Suprapubic skin (tissue), 4 donors: ENCODE results near the gene SSR4. TPM values are rescaled to one million over a fixed set of nuclear protein-coding genes. Genes with fewer than 3 reads are reported as not detected.

Experiments used
- DNase-seq, 2 donors: peaks; one replicate each; pipeline ENCODE4 v3.0.0-alpha.2; 2019; ENCODE audit warnings: low spot score in 2 of 2
- H3K27ac ChIP-seq: fragments of 200-600 bp; sonication (generic); one replicate; pipeline ENCODE4 v1.5.1; 2019
- H3K27me3 ChIP-seq: fragments of 200-600 bp; sonication (generic); one replicate; pipeline ENCODE4 v1.5.1; 2019
- H3K36me3 ChIP-seq: fragments of 200-600 bp; sonication (generic); one replicate; pipeline ENCODE4 v1.5.1; 2019
- H3K4me1 ChIP-seq: fragments of 200-600 bp; sonication (generic); one replicate; pipeline ENCODE4 v1.5.1; 2019
- H3K4me3 ChIP-seq: fragments of 200-600 bp; sonication (generic); one replicate; pipeline ENCODE4 v1.5.1; 2019; ENCODE audit warnings: mild to moderate bottlenecking
- H3K9me3 ChIP-seq: fragments of 200-600 bp; sonication (generic); one replicate; pipeline ENCODE4 v1.5.1; 2019
- CTCF ChIP-seq, 2 donors: fragments of 200-600 bp in 1 of 2; fragments of 450-650 bp in 1 of 2; sonication (generic) in 1 of 2; IDR thresholded peaks; one replicate each; pipeline ENCODE4 v1.5.1; 2016 to 2019; ENCODE audit warnings: antibody characterized with exemption in 2 of 2, mild to moderate bottlenecking in 1 of 2, moderate library complexity in 1 of 2
- EP300 ChIP-seq: sonication (generic); formaldehyde crosslinking; IDR thresholded peaks from one replicate; pipeline ENCODE4 v1.6.1; 2017; ENCODE audit warnings: antibody characterized with exemption
- POLR2A ChIP-seq, 2 donors: fragments of 450-650 bp; IDR thresholded peaks; one replicate each; pipeline ENCODE4 v1.6.1; 2017; ENCODE audit warnings: antibody characterized with exemption in 2 of 2, mild to moderate bottlenecking in 2 of 2, moderate library complexity in 2 of 2
- POLR2AphosphoS5 ChIP-seq, 3 donors: sonication (generic); formaldehyde crosslinking; IDR thresholded peaks; one replicate each; pipeline ENCODE4 v1.6.1; 2017; ENCODE audit warnings: antibody characterized with exemption in 3 of 3
- WGBS: methylation state at CpG from one replicate; pipeline ENCODE4 v1.1.5; 2018; 5-methylcytosine and 5-hydroxymethylcytosine counted together
- total RNA-seq, 4 donors: library from RNA; depleted of rRNA; stranded (reverse); fragments of >200 nt; gene quantifications; one replicate each; pipeline ENCODE4 v1.1.0, GENCODE V29; 2016

SSR4 gene
- total RNA-seq, 4 donors from 2014 or later: 86.7 to 200 (median 150) TPM

GRCh38 chrX:153755136-153755535 lies 39.3 kb upstream of the SSR4 start:
- Histone ChIP-seq H3K27ac (no peak overlapping the region), H3K9me3 (no peaks in the 10 kb centered on the region), H3K4me3 (no peak overlapping the region), H3K4me1 (no peaks in the 10 kb centered on the region), H3K36me3 (no peaks in the 10 kb centered on the region), H3K27me3 (no peaks in the 10 kb centered on the region)
- peak in 1 of 2 donors; percentile 14 for DNase-seq
- WGBS: 86% methylated on average over 1 of the region's 1 CpG
- no peak for TF ChIP-seq POLR2AphosphoS5 (IDR thresholded peaks at IDR 0.05)
- TF ChIP-seq EP300: no peak
- TF ChIP-seq CTCF (IDR thresholded peaks at IDR 0.05): no peak
- no peak for TF ChIP-seq POLR2A (IDR thresholded peaks at IDR 0.05)

GRCh38 chrX:153761863-153762262 lies 32.6 kb upstream of the SSR4 start:
- DNase-seq: no peak
- peaks cover 27% of the 10 kb centered on the region for H3K4me1 ChIP-seq
- H3K4me3 ChIP-seq: no peak overlapping the region
- WGBS: 85% methylated on average over 13 of the region's 15 CpGs
- no peak for TF ChIP-seq CTCF (IDR thresholded peaks at IDR 0.05)
- no peak for TF ChIP-seq POLR2A (IDR thresholded peaks at IDR 0.05)
- H3K27me3 ChIP-seq: no peaks in the 10 kb centered on the region
- no peaks in the 10 kb centered on the region for H3K9me3 ChIP-seq
- H3K36me3 ChIP-seq: no peaks in the 10 kb centered on the region
- H3K27ac ChIP-seq: no peak overlapping the region

DNA sequence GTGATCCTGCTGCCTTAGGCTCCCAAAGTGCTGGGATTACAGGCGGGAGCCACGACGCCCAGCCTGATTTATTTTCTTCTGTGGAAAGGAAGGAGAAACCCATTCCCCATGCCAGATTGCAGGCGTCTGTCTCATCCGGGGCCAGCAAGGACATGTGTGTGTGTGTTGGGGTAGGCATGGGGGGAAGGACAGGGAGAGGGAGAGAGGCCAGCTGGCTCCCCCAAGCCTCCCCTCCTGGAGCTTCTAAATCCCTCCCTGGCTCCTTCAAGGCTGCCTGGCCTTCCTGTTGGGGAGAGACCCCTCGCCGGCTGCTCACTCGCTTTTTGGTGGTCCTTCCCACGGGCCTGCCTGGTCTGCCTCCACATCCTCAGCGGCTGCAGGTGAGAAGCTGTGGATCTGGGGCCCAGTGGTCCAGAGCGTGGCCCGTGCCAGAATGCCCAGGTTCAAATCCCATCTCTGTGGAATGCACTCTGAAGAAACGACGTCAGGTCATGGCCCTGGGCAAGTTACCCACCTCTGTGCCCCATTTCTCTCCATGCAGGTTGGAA lies 31.8 kb upstream of the SSR4 start:
- H3K9me3 ChIP-seq: no peaks in the 10 kb centered on the region
- H3K27me3 ChIP-seq: no peaks in the 10 kb centered on the region
- TF ChIP-seq POLR2AphosphoS5 (IDR thresholded peaks at IDR 0.05) (no peak), CTCF (IDR thresholded peaks at IDR 0.05) (no peak), POLR2A (IDR thresholded peaks at IDR 0.05) (no peak), EP300 (no peak)
- H3K27ac ChIP-seq: no peak overlapping the region
- no peak for DNase-seq
- peaks cover 27% of the 10 kb centered on the region for H3K4me1 ChIP-seq
- H3K36me3 ChIP-seq: no peaks in the 10 kb centered on the region
- no peak overlapping the region for H3K4me3 ChIP-seq
- WGBS: 90% methylated on average over 12 of the region's 14 CpGs

DNA sequence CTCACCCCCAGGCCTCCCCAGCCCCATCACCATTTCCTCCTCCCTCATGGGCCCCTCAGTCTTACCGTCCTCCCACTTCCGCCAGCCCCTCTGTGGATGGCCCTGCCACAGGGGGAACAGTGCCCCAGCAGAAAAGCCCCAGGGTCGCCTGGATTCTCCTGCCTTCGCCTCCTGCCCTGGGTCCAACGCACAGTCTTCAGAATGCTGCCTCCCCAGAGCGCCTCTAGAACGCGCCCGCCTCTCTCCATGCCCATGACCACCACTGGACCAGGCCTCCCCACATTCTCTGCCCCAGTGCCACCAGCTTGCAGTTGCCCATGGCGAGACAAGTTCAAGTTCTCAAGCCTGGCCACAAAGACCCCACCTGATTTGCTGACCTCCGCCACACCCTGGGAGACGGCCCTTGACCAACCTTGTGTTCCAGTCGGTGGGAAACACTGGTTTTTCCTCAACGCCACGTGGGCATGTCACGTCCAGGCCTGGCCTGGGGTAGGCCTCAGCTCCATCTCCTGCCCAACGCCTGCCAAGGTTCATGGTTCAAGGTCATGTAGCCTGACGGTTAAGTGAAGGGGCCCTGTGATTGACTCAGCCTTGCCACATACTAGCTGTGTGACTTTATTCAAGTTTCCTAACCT lies 31.1 kb upstream of the SSR4 start:
- Histone ChIP-seq H3K27me3 (no peaks in the 10 kb centered on the region), H3K9me3 (no peaks in the 10 kb centered on the region), H3K4me1 (peaks cover 27% of the 10 kb centered on the region), H3K36me3 (no peaks in the 10 kb centered on the region), H3K27ac (no peak overlapping the region), H3K4me3 (no peak overlapping the region)
- 76% methylated on average over 8 of the region's 18 CpGs for WGBS
- peak in 1 of 2 donors; percentile 59 for DNase-seq
- TF ChIP-seq POLR2A (IDR thresholded peaks at IDR 0.05) (no peak), EP300 (no peak), CTCF (IDR thresholded peaks at IDR 0.05) (no peak), POLR2AphosphoS5 (IDR thresholded peaks at IDR 0.05) (no peak)

GRCh38 chrX:153763989-153764755 lies 30.3 kb upstream of the SSR4 start, which contains the start of gene PLXNB3:
TSS of gene PLXNB3 (plus strand) at chrX:153764249. CDS start at chrX:153765536, 1,287 bp downstream.
- no peaks in the 10 kb centered on the region for H3K9me3 ChIP-seq
- peak; percentile 85 to 89 for DNase-seq
- TF ChIP-seq POLR2AphosphoS5 (IDR thresholded peaks at IDR 0.05) (no peak), EP300 (no peak), CTCF (IDR thresholded peaks at IDR 0.05) (peak; percentile 63 to 68), POLR2A (IDR thresholded peaks at IDR 0.05) (no peak)
- 43% methylated on average over 10 of the region's 26 CpGs for whole genome bisulfite sequencing
- peaks cover 27% of the 10 kb centered on the region for H3K4me1 ChIP-seq
- peak within 1 kb of the TSS; percentile 54 for H3K27ac ChIP-seq
- H3K36me3 ChIP-seq: no peaks in the 10 kb centered on the region
- H3K4me3 ChIP-seq: peak within 1 kb of the TSS; percentile 35
- no peaks in the 10 kb centered on the region for H3K27me3 ChIP-seq
